Forelimb muscle (tissue), 1 donor: ENCODE results near the gene DHRS4L2. TPM values are rescaled to one million over a fixed set of nuclear protein-coding genes. Genes with fewer than 3 reads are reported as not detected.

Experiments
- DNase-seq: peaks from one replicate; pipeline ENCODE4 v3.0.0-alpha.2; 2013; ENCODE audit warnings: low read depth
- polyA plus RNA-seq: library from polyadenylated mRNA; unstranded; fragments of 120-200 nt; gene quantifications from one replicate; pipeline ENCODE4 v1.2.1, GENCODE V29; 2013; ENCODE audit not compliant: insufficient read length

Gene DHRS4L2
- polyA plus RNA-seq, 1 donor: 9.2 TPM

DNA sequence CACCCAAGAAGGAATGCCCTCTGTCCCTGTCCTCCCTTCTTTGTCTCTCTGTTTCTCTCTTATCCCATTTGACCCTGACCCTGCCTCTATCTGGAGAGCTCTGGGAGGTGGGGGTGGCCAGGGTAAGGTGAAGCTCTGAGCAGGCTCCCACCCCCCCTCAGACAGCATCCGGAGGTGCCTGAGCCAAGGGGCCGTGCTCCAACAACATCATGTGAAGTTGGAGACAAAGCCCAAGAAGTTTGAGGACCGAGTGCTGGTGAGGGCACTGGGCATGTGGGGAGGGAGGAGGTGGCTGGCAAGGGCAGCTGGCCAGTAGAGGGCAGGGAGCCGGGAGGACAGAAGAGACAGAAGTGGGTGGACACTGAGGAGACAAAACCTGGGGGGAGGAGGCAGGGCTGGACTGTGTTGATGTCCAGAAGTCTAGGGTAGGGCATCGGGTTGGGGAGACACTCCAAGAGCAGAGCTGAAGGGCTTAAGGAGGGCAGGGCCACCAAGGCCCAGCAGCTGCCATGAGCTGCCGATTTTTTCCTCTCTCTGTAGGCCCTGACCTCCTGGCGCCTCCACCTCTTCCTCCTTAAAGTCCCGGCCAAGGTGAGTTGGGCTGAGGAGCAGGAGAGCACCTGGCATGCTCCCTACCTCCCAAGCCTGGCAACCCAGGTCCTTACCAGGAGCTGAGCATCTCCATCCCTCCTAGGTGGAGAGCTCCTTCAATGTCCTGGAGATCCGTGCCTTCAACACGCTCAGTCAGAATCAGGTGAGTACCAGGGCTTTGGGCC lies 65.0 kb downstream of the DHRS4L2 start:
- DNase-seq: no peak

DNA sequence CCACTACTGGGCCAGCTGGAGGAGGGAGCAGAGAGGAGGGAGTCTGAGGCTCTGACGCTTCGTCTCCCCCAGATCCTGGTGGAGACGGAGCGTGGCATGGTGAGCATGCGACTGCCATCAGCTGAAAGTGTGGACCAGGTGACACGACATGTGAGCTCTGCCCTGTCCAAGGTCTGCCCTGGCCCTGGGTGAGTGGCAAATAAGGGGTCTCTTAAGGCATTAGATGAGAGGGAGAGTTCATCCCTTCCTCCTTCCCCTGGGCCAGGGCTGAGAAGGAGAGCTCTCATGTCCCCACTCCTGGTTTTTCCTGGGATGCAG lies 65.6 kb downstream of the DHRS4L2 start:
- DNase-seq: no peak

DNA sequence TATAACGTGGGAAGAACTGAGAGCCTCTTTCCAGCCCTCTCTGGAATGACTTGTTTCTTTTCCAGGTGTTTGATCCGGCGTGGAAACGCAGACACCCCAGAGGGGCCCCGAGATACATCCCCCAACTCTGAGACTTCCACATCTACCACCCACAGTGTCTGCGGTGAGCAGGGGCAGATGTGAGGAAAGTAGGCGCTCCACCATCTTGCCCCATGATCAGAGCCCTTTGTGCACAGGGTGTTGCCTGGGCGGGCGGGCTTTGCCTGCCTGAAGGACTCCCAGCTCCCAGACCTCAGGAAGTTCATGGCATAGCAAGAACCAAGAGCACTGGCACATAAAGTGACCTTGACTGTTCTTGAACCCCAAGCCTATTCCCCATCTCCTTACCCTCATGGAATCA lies 65.9 kb downstream of the DHRS4L2 start:
- no peak for DNase-seq

Other genes with a start within 250 kb of the DHRS4L2 start
- 20.9 TPM for gene DHRS4, start 35.2 kb upstream of the DHRS4L2 start, polyA plus RNA-seq
- gene CARMIL3, start 63.1 kb downstream of the DHRS4L2 start, polyA plus RNA-seq: 0.18 TPM
- gene CPNE6, start 82.6 kb downstream of the DHRS4L2 start, polyA plus RNA-seq: not detected
- 3.6 TPM for gene PCK2, start 105.4 kb downstream of the DHRS4L2 start, polyA plus RNA-seq
- gene DCAF11, start 125.8 kb downstream of the DHRS4L2 start, polyA plus RNA-seq: 45.7 TPM
- 1.8 TPM for gene NRL, start 126.0 kb downstream of the DHRS4L2 start, polyA plus RNA-seq
- 164 TPM for gene FITM1, start 141.7 kb downstream of the DHRS4L2 start, polyA plus RNA-seq
- 110 TPM for gene PSME1, start 147.3 kb downstream of the DHRS4L2 start, polyA plus RNA-seq
- gene EMC9, start 152.7 kb downstream of the DHRS4L2 start, polyA plus RNA-seq: 32.1 TPM
- gene PSME2, start 157.7 kb downstream of the DHRS4L2 start, polyA plus RNA-seq: 74.3 TPM
- gene RNF31, start 158.6 kb downstream of the DHRS4L2 start, polyA plus RNA-seq: 32.6 TPM
- 25.1 TPM for gene IRF9, start 172.3 kb downstream of the DHRS4L2 start, polyA plus RNA-seq
- gene REC8, start 183.2 kb downstream of the DHRS4L2 start, polyA plus RNA-seq: 8.2 TPM
- 26.4 TPM for gene IPO4, start 199.9 kb downstream of the DHRS4L2 start, polyA plus RNA-seq
- gene TM9SF1, start 206.5 kb downstream of the DHRS4L2 start, polyA plus RNA-seq: 18.8 TPM
- 5.0 TPM for gene TSSK4, start 216.8 kb downstream of the DHRS4L2 start, polyA plus RNA-seq
- 40.0 TPM for gene CHMP4A, start 224.6 kb downstream of the DHRS4L2 start, polyA plus RNA-seq
- 5.5 TPM for gene MDP1, start 227.1 kb downstream of the DHRS4L2 start, polyA plus RNA-seq
- gene NEDD8, start 243.4 kb downstream of the DHRS4L2 start, polyA plus RNA-seq: 188 TPM
- 53.3 TPM for gene GMPR2, start 244.0 kb downstream of the DHRS4L2 start, polyA plus RNA-seq